H9 (cell line): ENCODE measurements around the gene IL1RAP. TPM values are rescaled to one million over a fixed set of nuclear protein-coding genes. Genes with fewer than 3 reads are reported as not detected.

Source experiments
- DNase-seq: peaks from one replicate; pipeline ENCODE4 v3.0.0-alpha.2; 2017
- H2AFZ ChIP-seq: one replicate; pipeline ENCODE4 v1.6.1; 2013; ENCODE audit warnings: mild to moderate bottlenecking, low read length, control low read depth, moderate library complexity
- H2AK5ac ChIP-seq: 2 replicates; pipeline ENCODE4 v1.6.1; 2013; ENCODE audit warnings: low read length, control low read depth, mixed read lengths; ENCODE audit not compliant: insufficient read length
- H2BK120ac ChIP-seq: one replicate; pipeline ENCODE4 v1.6.1; 2013; ENCODE audit warnings: low read depth, mild to moderate bottlenecking, low read length, control low read depth, inconsistent platforms; ENCODE audit not compliant: poor library complexity, severe bottlenecking
- H2BK12ac ChIP-seq: 2 replicates; pipeline ENCODE4 v1.6.1; 2013; ENCODE audit warnings: low read length, control low read depth, mixed read lengths, low read depth; ENCODE audit not compliant: insufficient read length
- H2BK15ac ChIP-seq: 2 replicates; pipeline ENCODE4 v1.6.1; 2013; ENCODE audit warnings: low read depth, low read length, control low read depth
- H2BK20ac ChIP-seq: one replicate; pipeline ENCODE4 v1.6.1; 2013; ENCODE audit warnings: low read depth, mild to moderate bottlenecking, low read length, control low read depth, inconsistent platforms; ENCODE audit not compliant: poor library complexity, severe bottlenecking
- H2BK5ac ChIP-seq: 2 replicates; pipeline ENCODE4 v1.6.1; 2013; ENCODE audit warnings: low read length, control low read depth, mixed read lengths; ENCODE audit not compliant: insufficient read length
- H3K14ac ChIP-seq: 2 replicates; pipeline ENCODE4 v1.6.1; 2013; ENCODE audit warnings: low read length, control low read depth; ENCODE audit not compliant: insufficient read depth
- H3K18ac ChIP-seq: 2 replicates; pipeline ENCODE4 v1.6.1; 2013; ENCODE audit warnings: low read depth, mild to moderate bottlenecking, mixed read lengths, low read length, control low read depth; ENCODE audit not compliant: insufficient read length
- H3K23ac ChIP-seq: 2 replicates; pipeline ENCODE4 v1.6.1; 2013; ENCODE audit warnings: low read length, control low read depth, mixed read lengths, low read depth; ENCODE audit not compliant: insufficient read length
- H3K23me2 ChIP-seq: 2 replicates; pipeline ENCODE4 v1.6.1; 2013; ENCODE audit warnings: low read depth, mild to moderate bottlenecking, mixed read lengths, low read length, control low read depth; ENCODE audit not compliant: insufficient read length, poor library complexity, severe bottlenecking
- H3K27ac ChIP-seq: 2 replicates; pipeline ENCODE4 v1.5.1; 2013; ENCODE audit warnings: low read length, control low read depth, mixed read lengths, low read depth; ENCODE audit not compliant: insufficient read length
- H3K27me3 ChIP-seq: 2 replicates; pipeline ENCODE4 v1.6.1; 2013; ENCODE audit warnings: low read length, control low read depth, inconsistent platforms; ENCODE audit not compliant: insufficient read depth
- H3K4ac ChIP-seq: 2 replicates; pipeline ENCODE4 v1.6.1; 2013; ENCODE audit warnings: low read depth, mild to moderate bottlenecking, control low read depth, inconsistent platforms, low read length, moderate library complexity
- H3K4me1 ChIP-seq: 2 replicates; pipeline ENCODE4 v1.6.1; 2013; ENCODE audit warnings: low read length, control low read depth, inconsistent platforms; ENCODE audit not compliant: insufficient read depth
- H3K4me2 ChIP-seq: 2 replicates; pipeline ENCODE4 v1.6.1; 2013; ENCODE audit warnings: low read length, control low read depth, mixed read lengths; ENCODE audit not compliant: insufficient read length, insufficient read depth
- H3K56ac ChIP-seq: 2 replicates; pipeline ENCODE4 v1.6.1; 2013; ENCODE audit warnings: low read depth, mild to moderate bottlenecking, mixed read lengths, low read length, control low read depth; ENCODE audit not compliant: insufficient read length
- H3K79me1 ChIP-seq: 2 replicates; pipeline ENCODE4 v1.6.1; 2013; ENCODE audit warnings: low read depth, mild to moderate bottlenecking, moderate library complexity, low read length, control low read depth, inconsistent platforms; ENCODE audit not compliant: insufficient read depth, poor library complexity, severe bottlenecking
- H3K79me2 ChIP-seq: 2 replicates; pipeline ENCODE4 v1.6.1; 2013; ENCODE audit warnings: low read length, control low read depth, inconsistent platforms; ENCODE audit not compliant: insufficient read depth
- H3K9ac ChIP-seq: 2 replicates; pipeline ENCODE4 v1.6.1; 2013; ENCODE audit warnings: low read length, control low read depth, mixed read lengths; ENCODE audit not compliant: insufficient read length; ENCODE audit errors: extremely low read depth
- H3K9me3 ChIP-seq: one replicate; pipeline ENCODE4 v1.6.1; 2013; ENCODE audit warnings: low read depth, low read length, inconsistent platforms; ENCODE audit not compliant: control insufficient read depth
- H3T11ph ChIP-seq: one replicate; pipeline ENCODE4 v1.6.1; 2013; ENCODE audit warnings: mild to moderate bottlenecking, low read length, control low read depth, inconsistent platforms
- H4K20me1 ChIP-seq: one replicate; pipeline ENCODE4 v1.6.1; 2013; ENCODE audit not compliant: control insufficient read depth, insufficient read length, insufficient read depth
- H4K5ac ChIP-seq: 2 replicates; pipeline ENCODE4 v1.6.1; 2013; ENCODE audit warnings: low read depth, mild to moderate bottlenecking, mixed read lengths, low read length, control low read depth; ENCODE audit not compliant: insufficient read length
- H4K8ac ChIP-seq: replicated peaks from 2 replicates; pipeline ENCODE4 v1.6.1; 2013; ENCODE audit warnings: low read length, control low read depth, mixed read lengths, low read depth; ENCODE audit not compliant: insufficient read length
- H4K91ac ChIP-seq: 2 replicates; pipeline ENCODE4 v1.6.1; 2013; ENCODE audit warnings: low read depth, mild to moderate bottlenecking, moderate library complexity, mixed read lengths, low read length, control low read depth; ENCODE audit not compliant: insufficient read length
- H3K27ac Mint-ChIP-seq, 3 experiments: 2 replicates in 2 of 3; 3 replicates in 1 of 3; pipeline ENCODE4 v1.8.0; 2020 to 2021; ENCODE audit warnings: mixed read lengths in 3 of 3, mild to moderate bottlenecking in 1 of 3, moderate library complexity in 1 of 3
- H3K27me3 Mint-ChIP-seq: 2 replicates; pipeline ENCODE4 v1.8.0; 2021; ENCODE audit warnings: low read depth, mild to moderate bottlenecking, moderate library complexity, mixed read lengths
- H3K36me3 Mint-ChIP-seq, 3 experiments: 2 replicates in 2 of 3; 3 replicates in 1 of 3; pipeline ENCODE4 v1.8.0; 2020 to 2021; ENCODE audit warnings: low read depth in 3 of 3, mixed read lengths in 3 of 3; ENCODE audit not compliant: insufficient read depth in 1 of 3
- H3K4me1 Mint-ChIP-seq, 2 experiments: 2 replicates each; pipeline ENCODE4 v1.8.0; 2020; ENCODE audit warnings: mixed read lengths in 2 of 2
- H3K4me3 Mint-ChIP-seq, 2 experiments: 2 replicates in 1 of 2; 3 replicates in 1 of 2; pipeline ENCODE4 v1.8.0; 2020 to 2021; ENCODE audit warnings: mild to moderate bottlenecking in 2 of 2, mixed read lengths in 2 of 2, moderate library complexity in 1 of 2
- H3K9me3 Mint-ChIP-seq, 2 experiments: 2 replicates in 1 of 2; 3 replicates in 1 of 2; pipeline ENCODE4 v1.8.0; 2020; ENCODE audit warnings: mild to moderate bottlenecking in 2 of 2, mixed read lengths in 2 of 2, moderate library complexity in 1 of 2
- WGBS: extraction: QIAGEN DNeasy Blood & Tissue Kit; methylation state at CpG from one replicate; pipeline ENCODE4 v1.1.7; 2013; ENCODE audit warnings: missing lambda C conversion rate, low lambda C conversion rate, mixed read lengths; ENCODE audit not compliant: insufficient read length; ENCODE audit errors: extremely low coverage; 5-methylcytosine and 5-hydroxymethylcytosine counted together
- total RNA-seq: library from RNA; stranded (reverse); gene quantifications from 2 replicates; pipeline ENCODE4 v1.2.1, GENCODE V29; 2021
- TF ChIP-seq, protein P1 (sequence below): fragments of 200-600 bp; sonication (generic); conservative IDR thresholded peaks from 3 replicates; pipeline ENCODE4 v1.8.0; 2021; ENCODE audit warnings: antibody characterized with exemption, mild to moderate bottlenecking

The IL1RAP gene
- total RNA-seq, 1 experiment from 2014 or later = 4.6 TPM

DNA sequence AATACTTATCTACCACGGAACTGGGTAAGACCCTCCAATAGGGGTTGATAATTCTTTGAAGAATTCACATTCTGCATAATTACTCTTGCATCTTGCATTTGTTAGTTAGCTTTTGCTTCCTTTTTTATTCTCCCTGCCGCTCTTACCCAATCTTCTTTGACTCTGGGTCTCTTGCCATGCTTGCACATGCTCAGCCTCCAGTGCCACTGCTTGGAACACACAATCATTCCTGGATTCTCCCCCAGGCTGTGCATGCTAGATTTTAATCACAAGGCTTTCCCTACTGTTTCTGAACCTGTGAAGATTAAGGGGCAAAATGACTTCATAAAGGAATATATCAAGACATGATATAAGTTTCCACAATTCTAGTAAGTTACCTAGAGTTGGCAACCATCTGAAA is 133.1 kb downstream of the IL1RAP start:
- Mint-ChIP-seq H3K36me3 (peaks cover 0 to 3% (median 0%) of the 10 kb centered on the region in 3 experiments; a peak in 1 of 7 replicates), H3K9me3 (no peaks in the 10 kb centered on the region), H3K27ac (peak overlapping the region; percentile 10 to 74 (median 49); a peak in 3 of 7 replicates), H3K27me3 (no peaks in the 10 kb centered on the region), H3K4me1 (peaks cover 25 to 35% of the 10 kb centered on the region in 2 experiments), H3K4me3 (no peak overlapping the region)
- Histone ChIP-seq H2BK12ac (no peak overlapping the region), H3K18ac (no peak overlapping the region), H3K14ac (no peak overlapping the region), H3K56ac (no peak overlapping the region), H3K9ac (no peak overlapping the region), H4K5ac (no peak overlapping the region), H3K9me3 (no peaks in the 10 kb centered on the region), H3K4me1 (peaks cover 13% of the 10 kb centered on the region; the same call in 1 of the 2 replicates), H4K91ac (no peak overlapping the region), H3K4me2 (no peak overlapping the region), H3K4ac (no peak overlapping the region), H3K79me1 (no peaks in the 10 kb centered on the region), H3K27ac (no peak overlapping the region), H3K27me3 (no peaks in the 10 kb centered on the region), H3K23ac (no peak overlapping the region), H3T11ph (no peak overlapping the region), H2AFZ (no peak overlapping the region), H2AK5ac (no peak overlapping the region), H4K8ac (no peak overlapping the region), H3K79me2 (no peaks in the 10 kb centered on the region), H2BK120ac (no peak overlapping the region), H2BK5ac (no peak overlapping the region), H3K23me2 (no peaks in the 10 kb centered on the region), H2BK20ac (no peak overlapping the region), H2BK15ac (no peak overlapping the region), H4K20me1 (no peaks in the 10 kb centered on the region)
- TF ChIP-seq, protein P1, sequence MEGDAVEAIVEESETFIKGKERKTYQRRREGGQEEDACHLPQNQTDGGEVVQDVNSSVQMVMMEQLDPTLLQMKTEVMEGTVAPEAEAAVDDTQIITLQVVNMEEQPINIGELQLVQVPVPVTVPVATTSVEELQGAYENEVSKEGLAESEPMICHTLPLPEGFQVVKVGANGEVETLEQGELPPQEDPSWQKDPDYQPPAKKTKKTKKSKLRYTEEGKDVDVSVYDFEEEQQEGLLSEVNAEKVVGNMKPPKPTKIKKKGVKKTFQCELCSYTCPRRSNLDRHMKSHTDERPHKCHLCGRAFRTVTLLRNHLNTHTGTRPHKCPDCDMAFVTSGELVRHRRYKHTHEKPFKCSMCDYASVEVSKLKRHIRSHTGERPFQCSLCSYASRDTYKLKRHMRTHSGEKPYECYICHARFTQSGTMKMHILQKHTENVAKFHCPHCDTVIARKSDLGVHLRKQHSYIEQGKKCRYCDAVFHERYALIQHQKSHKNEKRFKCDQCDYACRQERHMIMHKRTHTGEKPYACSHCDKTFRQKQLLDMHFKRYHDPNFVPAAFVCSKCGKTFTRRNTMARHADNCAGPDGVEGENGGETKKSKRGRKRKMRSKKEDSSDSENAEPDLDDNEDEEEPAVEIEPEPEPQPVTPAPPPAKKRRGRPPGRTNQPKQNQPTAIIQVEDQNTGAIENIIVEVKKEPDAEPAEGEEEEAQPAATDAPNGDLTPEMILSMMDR = no peak
- no CpG with 5 or more reads among the region's 2 CpGs for WGBS
- DNase-seq = no peak
